Measurements from ENCODE around the gene KMT2B.
A peak's percentile ranks its signal among the peaks of the same experiment; 100 is the strongest.

KMT2B gene

DNA sequence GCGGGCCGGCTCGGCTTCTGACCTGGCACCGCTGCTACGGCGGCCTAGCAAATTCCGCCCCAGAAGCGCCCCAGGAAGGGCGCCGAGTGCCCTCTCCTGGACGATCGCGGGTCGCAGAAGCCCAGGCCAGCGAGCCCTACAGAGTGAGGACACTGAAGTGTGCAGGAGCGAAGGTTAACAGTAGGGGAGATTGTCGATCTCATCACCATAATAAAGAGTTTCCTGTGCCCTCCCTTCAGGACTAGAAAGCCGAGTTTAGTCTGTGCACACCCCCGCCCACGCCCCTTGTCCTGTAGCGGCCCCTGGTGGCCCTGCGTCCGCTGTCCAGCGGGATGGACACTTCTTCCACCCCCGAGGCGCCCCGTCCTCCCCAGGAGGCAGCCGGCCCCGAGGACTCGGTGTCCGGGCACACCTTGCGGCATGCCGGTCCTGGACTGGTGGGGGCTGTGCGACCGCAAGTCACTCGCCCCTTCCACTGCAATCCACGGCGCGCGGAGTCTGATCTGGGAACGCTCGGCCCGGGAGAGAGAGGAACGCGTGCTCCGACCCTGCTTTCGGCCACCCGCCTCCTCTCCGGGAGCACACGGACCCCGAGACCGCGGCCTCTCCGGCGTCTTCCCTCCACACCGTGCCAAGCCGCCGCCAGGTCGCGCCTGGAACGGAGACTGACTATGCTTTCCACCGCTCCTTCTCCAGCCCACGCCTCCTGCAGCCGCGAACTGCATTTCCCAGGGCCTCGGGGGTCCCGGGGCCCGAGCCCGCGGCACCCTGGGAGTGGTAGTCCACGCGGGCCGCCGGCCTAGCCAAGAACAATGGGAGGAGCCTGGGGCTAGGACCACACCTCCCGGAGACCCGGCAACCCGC lies 770 bp upstream of the KMT2B start (continued):
- TF ChIP-seq ZNF341 (tag by site-specific recombination; IDR thresholded peaks at IDR 0.05; ENCODE audit: low read depth), result peak; percentile 39
- TF ChIP-seq ZSCAN23 (tag by site-specific recombination; IDR thresholded peaks at IDR 0.05), result no peak; the same call in 1 of the 2 replicates
- TF ChIP-seq SALL2 (tag by site-specific recombination; IDR thresholded peaks at IDR 0.05; ENCODE audit: borderline replicate concordance), result no peak
- TF ChIP-seq ZEB2 (tag by site-specific recombination; IDR thresholded peaks at IDR 0.05), result peak; percentile 98
- TF ChIP-seq, protein P1, sequence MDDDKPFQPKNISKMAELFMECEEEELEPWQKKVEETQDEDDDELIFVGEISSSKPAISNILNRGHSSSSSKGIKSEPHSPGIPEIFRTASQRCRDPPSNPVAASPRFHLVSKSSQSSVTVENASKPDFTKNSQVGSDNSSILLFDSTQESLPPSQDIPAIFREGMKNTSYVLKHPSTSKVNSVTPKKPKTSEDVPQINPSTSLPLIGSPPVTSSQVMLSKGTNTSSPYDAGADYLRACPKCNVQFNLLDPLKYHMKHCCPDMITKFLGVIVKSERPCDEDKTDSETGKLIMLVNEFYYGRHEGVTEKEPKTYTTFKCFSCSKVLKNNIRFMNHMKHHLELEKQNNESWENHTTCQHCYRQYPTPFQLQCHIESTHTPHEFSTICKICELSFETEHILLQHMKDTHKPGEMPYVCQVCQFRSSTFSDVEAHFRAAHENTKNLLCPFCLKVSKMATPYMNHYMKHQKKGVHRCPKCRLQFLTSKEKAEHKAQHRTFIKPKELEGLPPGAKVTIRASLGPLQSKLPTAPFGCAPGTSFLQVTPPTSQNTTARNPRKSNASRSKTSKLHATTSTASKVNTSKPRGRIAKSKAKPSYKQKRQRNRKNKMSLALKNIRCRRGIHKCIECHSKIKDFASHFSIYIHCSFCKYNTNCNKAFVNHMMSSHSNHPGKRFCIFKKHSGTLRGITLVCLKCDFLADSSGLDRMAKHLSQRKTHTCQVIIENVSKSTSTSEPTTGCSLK (tag by site-specific recombination; IDR thresholded peaks at IDR 0.05), result no peak
- TF ChIP-seq ZNF132 (tag by site-specific recombination; IDR thresholded peaks at IDR 0.05; ENCODE audit: borderline replicate concordance), result no peak
- no peak for TF ChIP-seq ZNF514 (tag by site-specific recombination; IDR thresholded peaks at IDR 0.05)
- TF ChIP-seq ZNF677 (tag by site-specific recombination; IDR thresholded peaks at IDR 0.05), result 0 out of 2 replicates have a peak, but pooled peaks have one; percentile 2
- TF ChIP-seq EGR2 (tag by site-specific recombination; IDR thresholded peaks at IDR 0.05; ENCODE audit: low read depth), result peak; percentile 93
- no peak for TF ChIP-seq ZNF549 (tag by site-specific recombination; IDR thresholded peaks at IDR 0.05)
- TF ChIP-seq, protein P2, sequence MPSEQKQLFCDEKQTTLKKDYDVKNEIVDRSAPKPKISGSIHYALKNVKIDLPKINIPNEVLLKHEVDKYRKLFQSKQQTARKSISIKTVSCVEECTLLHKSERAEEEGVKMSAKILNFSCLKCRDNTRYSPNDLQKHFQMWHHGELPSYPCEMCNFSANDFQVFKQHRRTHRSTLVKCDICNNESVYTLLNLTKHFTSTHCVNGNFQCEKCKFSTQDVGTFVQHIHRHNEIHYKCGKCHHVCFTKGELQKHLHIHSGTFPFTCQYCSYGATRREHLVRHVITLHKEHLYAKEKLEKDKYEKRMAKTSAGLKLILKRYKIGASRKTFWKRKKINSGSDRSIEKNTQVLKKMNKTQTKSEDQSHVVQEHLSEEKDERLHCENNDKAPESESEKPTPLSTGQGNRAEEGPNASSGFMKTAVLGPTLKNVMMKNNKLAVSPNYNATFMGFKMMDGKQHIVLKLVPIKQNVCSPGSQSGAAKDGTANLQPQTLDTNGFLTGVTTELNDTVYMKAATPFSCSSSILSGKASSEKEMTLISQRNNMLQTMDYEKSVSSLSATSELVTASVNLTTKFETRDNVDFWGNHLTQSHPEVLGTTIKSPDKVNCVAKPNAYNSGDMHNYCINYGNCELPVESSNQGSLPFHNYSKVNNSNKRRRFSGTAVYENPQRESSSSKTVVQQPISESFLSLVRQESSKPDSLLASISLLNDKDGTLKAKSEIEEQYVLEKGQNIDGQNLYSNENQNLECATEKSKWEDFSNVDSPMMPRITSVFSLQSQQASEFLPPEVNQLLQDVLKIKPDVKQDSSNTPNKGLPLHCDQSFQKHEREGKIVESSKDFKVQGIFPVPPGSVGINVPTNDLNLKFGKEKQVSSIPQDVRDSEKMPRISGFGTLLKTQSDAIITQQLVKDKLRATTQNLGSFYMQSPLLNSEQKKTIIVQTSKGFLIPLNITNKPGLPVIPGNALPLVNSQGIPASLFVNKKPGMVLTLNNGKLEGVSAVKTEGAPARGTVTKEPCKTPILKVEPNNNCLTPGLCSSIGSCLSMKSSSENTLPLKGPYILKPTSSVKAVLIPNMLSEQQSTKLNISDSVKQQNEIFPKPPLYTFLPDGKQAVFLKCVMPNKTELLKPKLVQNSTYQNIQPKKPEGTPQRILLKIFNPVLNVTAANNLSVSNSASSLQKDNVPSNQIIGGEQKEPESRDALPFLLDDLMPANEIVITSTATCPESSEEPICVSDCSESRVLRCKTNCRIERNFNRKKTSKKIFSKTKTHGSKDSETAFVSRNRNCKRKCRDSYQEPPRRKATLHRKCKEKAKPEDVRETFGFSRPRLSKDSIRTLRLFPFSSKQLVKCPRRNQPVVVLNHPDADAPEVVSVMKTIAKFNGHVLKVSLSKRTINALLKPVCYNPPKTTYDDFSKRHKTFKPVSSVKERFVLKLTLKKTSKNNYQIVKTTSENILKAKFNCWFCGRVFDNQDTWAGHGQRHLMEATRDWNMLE (tag by site-specific recombination; conservative IDR thresholded peaks at IDR 0.05; ENCODE audit: low read depth), result no peak; the same call in 1 of the 2 replicates
- peak; percentile 44 for TF ChIP-seq PRDM1 (tag by site-specific recombination; IDR thresholded peaks at IDR 0.05)
- no peak for TF ChIP-seq MZF1 (tag by site-specific recombination; IDR thresholded peaks at IDR 0.05; ENCODE audit: borderline replicate concordance)
- 0 out of 2 replicates have a peak, but pooled peaks have one; percentile 73 for TF ChIP-seq ZNF223 (tag by site-specific recombination; IDR thresholded peaks at IDR 0.05)
- peak; percentile 96; the same call in 1 of the 2 replicates for TF ChIP-seq REPIN1 (tag by site-specific recombination; IDR thresholded peaks at IDR 0.05; ENCODE audit: low read depth)
- TF ChIP-seq, protein P3, sequence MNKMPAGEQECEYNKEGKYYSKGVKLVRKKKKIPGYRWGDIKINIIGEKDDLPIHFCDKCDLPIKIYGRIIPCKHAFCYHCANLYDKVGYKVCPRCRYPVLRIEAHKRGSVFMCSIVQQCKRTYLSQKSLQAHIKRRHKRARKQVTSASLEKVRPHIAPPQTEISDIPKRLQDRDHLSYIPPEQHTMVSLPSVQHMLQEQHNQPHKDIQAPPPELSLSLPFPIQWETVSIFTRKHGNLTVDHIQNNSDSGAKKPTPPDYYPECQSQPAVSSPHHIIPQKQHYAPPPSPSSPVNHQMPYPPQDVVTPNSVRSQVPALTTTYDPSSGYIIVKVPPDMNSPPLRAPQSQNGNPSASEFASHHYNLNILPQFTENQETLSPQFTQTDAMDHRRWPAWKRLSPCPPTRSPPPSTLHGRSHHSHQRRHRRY (tag by site-specific recombination; IDR thresholded peaks at IDR 0.05), result peak; percentile 66; the same call in 1 of the 2 replicates
- TF ChIP-seq GFI1B (tag by site-specific recombination; IDR thresholded peaks at IDR 0.05), result no peak; the same call in 1 of the 2 replicates
- TF ChIP-seq ZNF394 (tag by site-specific recombination; IDR thresholded peaks at IDR 0.05; ENCODE audit: borderline replicate concordance), result peak; percentile 59; the same call in 1 of the 2 replicates
- no peak for TF ChIP-seq ZNF292 (tag by site-specific recombination; IDR thresholded peaks at IDR 0.05; ENCODE audit: borderline replicate concordance, low read depth)
- TF ChIP-seq BCL11B (tag by site-specific recombination; IDR thresholded peaks at IDR 0.05; ENCODE audit: low read depth), result peak; percentile 79
- TF ChIP-seq ZNF596 (tag by site-specific recombination; IDR thresholded peaks at IDR 0.05), result 0 out of 2 replicates have a peak, but pooled peaks have one; percentile 17
- TF ChIP-seq, protein P4, sequence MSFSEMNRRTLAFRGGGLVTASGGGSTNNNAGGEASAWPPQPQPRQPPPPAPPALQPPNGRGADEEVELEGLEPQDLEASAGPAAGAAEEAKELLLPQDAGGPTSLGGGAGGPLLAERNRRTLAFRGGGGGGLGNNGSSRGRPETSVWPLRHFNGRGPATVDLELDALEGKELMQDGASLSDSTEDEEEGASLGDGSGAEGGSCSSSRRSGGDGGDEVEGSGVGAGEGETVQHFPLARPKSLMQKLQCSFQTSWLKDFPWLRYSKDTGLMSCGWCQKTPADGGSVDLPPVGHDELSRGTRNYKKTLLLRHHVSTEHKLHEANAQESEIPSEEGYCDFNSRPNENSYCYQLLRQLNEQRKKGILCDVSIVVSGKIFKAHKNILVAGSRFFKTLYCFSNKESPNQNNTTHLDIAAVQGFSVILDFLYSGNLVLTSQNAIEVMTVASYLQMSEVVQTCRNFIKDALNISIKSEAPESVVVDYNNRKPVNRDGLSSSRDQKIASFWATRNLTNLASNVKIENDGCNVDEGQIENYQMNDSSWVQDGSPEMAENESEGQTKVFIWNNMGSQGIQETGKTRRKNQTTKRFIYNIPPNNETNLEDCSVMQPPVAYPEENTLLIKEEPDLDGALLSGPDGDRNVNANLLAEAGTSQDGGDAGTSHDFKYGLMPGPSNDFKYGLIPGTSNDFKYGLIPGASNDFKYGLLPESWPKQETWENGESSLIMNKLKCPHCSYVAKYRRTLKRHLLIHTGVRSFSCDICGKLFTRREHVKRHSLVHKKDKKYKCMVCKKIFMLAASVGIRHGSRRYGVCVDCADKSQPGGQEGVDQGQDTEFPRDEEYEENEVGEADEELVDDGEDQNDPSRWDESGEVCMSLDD (tag by site-specific recombination; IDR thresholded peaks at IDR 0.05), result peak; percentile 98
- peak; percentile 96 for TF ChIP-seq ZFHX2 (tag by site-specific recombination; conservative IDR thresholded peaks at IDR 0.05)
- TF ChIP-seq, protein P5, sequence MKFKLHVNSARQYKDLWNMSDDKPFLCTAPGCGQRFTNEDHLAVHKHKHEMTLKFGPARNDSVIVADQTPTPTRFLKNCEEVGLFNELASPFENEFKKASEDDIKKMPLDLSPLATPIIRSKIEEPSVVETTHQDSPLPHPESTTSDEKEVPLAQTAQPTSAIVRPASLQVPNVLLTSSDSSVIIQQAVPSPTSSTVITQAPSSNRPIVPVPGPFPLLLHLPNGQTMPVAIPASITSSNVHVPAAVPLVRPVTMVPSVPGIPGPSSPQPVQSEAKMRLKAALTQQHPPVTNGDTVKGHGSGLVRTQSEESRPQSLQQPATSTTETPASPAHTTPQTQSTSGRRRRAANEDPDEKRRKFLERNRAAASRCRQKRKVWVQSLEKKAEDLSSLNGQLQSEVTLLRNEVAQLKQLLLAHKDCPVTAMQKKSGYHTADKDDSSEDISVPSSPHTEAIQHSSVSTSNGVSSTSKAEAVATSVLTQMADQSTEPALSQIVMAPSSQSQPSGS (tag by site-specific recombination; IDR thresholded peaks at IDR 0.05; ENCODE audit: low read depth), result no peak
